Parathyroid adenoma (tissue), 2 donors: ENCODE data around the gene SORT1.

Experiments
- H2AFZ ChIP-seq: fragments of 300-600 bp; sonication (generic); one replicate; pipeline ENCODE4 v1.7.0; 2017; ENCODE audit warnings: antibody characterized with exemption, mild to moderate bottlenecking
- H3K27ac ChIP-seq: fragments of 300-600 bp; sonication (generic); one replicate; pipeline ENCODE4 v1.7.0; 2017
- H3K27me3 ChIP-seq: fragments of 300-600 bp; sonication (generic); one replicate; pipeline ENCODE4 v1.7.0; 2017; ENCODE audit warnings: low read length; ENCODE audit not compliant: control insufficient read depth, insufficient read depth
- H3K36me3 ChIP-seq: fragments of 300-600 bp; sonication (generic); one replicate; pipeline ENCODE4 v1.7.0; 2017; ENCODE audit warnings: low read length; ENCODE audit not compliant: control insufficient read depth, insufficient read depth
- H3K4me1 ChIP-seq: fragments of 300-600 bp; sonication (generic); one replicate; pipeline ENCODE4 v1.7.0; 2017; ENCODE audit warnings: control low read depth
- H3K4me2 ChIP-seq: fragments of 300-600 bp; sonication (generic); one replicate; pipeline ENCODE4 v1.7.0; 2017; ENCODE audit warnings: low read length
- H3K4me3 ChIP-seq: fragments of 300-600 bp; sonication (generic); one replicate; pipeline ENCODE4 v1.7.0; 2017; ENCODE audit warnings: low read depth, low read length
- H3K79me2 ChIP-seq: fragments of 300-600 bp; sonication (generic); one replicate; pipeline ENCODE4 v1.7.0; 2017; ENCODE audit warnings: control low read depth
- H3K9ac ChIP-seq: fragments of 300-600 bp; sonication (generic); one replicate; pipeline ENCODE4 v1.7.0; 2017; ENCODE audit warnings: mild to moderate bottlenecking
- H3K9me3 ChIP-seq: fragments of 300-600 bp; sonication (generic); one replicate; pipeline ENCODE4 v1.7.0; 2017; ENCODE audit warnings: low read length; ENCODE audit not compliant: control insufficient read depth
- TF ChIP-seq, protein P1 (sequence below): fragments of 300-600 bp; sonication (generic); IDR thresholded peaks from one replicate; pipeline ENCODE4 v1.7.0; 2017; ENCODE audit warnings: antibody characterized with exemption, mild to moderate bottlenecking
- donor health status: primary hyperparathyroidism.

SORT1 gene

DNA sequence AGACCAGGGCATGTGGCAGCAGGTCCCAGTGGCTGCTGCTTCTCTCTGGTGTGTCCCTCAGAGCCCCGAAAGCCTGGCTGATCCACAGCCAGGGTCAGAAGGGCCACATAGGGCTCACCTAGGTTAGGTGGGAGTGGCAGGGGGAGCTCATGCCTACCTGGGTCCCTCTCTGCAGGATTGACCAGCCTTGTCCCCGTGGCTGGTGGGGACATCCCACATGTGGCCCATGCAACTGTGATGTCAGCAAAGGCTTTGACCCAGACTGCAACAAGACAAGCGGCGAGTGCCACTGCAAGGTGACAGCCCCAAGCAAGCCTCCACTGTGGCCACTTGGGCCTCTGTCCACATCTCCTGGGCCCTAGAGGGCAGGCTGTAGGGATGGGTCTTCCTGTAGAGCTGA lies 132.7 kb downstream of the SORT1 start:
- no peak overlapping the region for H2AFZ ChIP-seq
- H3K9me3 ChIP-seq, result no peaks in the 10 kb centered on the region
- no peak overlapping the region for H3K27ac ChIP-seq
- H3K9ac ChIP-seq, result no peak overlapping the region
- H3K27me3 ChIP-seq, result no peaks in the 10 kb centered on the region
- TF ChIP-seq, protein P1, sequence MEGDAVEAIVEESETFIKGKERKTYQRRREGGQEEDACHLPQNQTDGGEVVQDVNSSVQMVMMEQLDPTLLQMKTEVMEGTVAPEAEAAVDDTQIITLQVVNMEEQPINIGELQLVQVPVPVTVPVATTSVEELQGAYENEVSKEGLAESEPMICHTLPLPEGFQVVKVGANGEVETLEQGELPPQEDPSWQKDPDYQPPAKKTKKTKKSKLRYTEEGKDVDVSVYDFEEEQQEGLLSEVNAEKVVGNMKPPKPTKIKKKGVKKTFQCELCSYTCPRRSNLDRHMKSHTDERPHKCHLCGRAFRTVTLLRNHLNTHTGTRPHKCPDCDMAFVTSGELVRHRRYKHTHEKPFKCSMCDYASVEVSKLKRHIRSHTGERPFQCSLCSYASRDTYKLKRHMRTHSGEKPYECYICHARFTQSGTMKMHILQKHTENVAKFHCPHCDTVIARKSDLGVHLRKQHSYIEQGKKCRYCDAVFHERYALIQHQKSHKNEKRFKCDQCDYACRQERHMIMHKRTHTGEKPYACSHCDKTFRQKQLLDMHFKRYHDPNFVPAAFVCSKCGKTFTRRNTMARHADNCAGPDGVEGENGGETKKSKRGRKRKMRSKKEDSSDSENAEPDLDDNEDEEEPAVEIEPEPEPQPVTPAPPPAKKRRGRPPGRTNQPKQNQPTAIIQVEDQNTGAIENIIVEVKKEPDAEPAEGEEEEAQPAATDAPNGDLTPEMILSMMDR, result no peak
- H3K36me3 ChIP-seq, result no peaks in the 10 kb centered on the region
- no peak overlapping the region for H3K4me3 ChIP-seq
- H3K4me2 ChIP-seq, result no peak overlapping the region
- H3K4me1 ChIP-seq, result no peaks in the 10 kb centered on the region
- no peaks in the 10 kb centered on the region for H3K79me2 ChIP-seq

DNA sequence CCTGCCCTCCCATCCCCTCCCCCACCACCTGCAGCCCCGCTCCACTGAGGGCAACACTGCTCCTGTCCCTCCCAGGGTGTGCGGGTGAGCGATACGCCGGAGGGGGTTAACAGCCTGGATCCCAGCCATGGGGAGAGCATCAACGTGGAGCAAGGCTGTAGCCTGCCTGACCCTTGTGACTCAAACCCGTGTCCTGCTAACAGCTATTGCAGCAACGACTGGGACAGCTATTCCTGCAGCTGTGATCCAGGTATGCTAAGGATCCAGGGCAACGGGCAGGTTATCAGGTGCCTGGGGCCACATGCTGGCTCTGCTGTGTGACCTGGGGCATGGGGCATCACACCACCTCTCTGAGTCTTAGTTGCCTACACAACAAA lies 133.4 kb downstream of the SORT1 start:
- no peaks in the 10 kb centered on the region for H3K4me1 ChIP-seq
- no peak overlapping the region for H3K4me3 ChIP-seq
- no peak overlapping the region for H3K4me2 ChIP-seq
- no peak overlapping the region for H3K9ac ChIP-seq
- H3K79me2 ChIP-seq, result no peaks in the 10 kb centered on the region
- TF ChIP-seq, protein P1, result no peak
- no peaks in the 10 kb centered on the region for H3K36me3 ChIP-seq
- no peaks in the 10 kb centered on the region for H3K9me3 ChIP-seq
- H3K27me3 ChIP-seq, result no peaks in the 10 kb centered on the region
- H2AFZ ChIP-seq, result no peak overlapping the region
- no peak overlapping the region for H3K27ac ChIP-seq

DNA sequence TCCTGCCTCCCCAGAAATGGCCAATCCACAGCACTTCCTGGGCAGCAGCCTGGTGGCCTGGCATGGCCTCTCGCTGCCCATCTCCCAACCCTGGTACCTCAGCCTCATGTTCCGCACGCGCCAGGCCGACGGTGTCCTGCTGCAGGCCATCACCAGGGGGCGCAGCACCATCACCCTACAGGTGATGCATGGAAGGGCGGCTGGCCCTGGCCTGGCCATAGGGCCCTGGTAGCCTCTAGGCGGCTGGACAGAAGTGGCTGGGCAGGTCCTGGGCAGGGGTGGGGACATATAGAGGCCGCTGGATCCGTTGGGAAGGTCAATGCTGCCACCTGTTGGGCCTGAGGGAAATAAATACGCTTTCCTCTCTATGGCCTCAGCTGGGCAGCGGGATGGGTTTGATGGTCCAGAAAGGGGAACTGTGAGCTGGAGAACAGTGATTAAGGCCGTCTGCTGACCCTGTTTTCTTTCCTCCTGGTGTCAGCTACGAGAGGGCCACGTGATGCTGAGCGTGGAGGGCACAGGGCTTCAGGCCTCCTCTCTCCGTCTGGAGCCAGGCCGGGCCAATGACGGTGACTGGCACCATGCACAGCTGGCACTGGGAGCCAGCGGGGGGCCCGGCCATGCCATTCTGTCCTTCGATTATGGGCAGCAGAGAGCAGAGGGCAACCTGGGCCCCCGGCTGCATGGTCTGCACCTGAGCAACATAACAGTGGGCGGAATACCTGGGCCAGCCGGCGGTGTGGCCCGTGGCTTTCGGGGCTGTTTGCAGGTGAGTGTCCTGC lies 133.9 kb downstream of the SORT1 start:
- H3K9me3 ChIP-seq, result no peaks in the 10 kb centered on the region
- H3K4me3 ChIP-seq, result no peak overlapping the region
- no peak overlapping the region for H3K9ac ChIP-seq
- no peaks in the 10 kb centered on the region for H3K4me1 ChIP-seq
- TF ChIP-seq, protein P1, result peak; percentile 57
- no peaks in the 10 kb centered on the region for H3K36me3 ChIP-seq
- H3K79me2 ChIP-seq, result no peaks in the 10 kb centered on the region
- no peaks in the 10 kb centered on the region for H3K27me3 ChIP-seq
- H2AFZ ChIP-seq, result no peak overlapping the region
- no peak overlapping the region for H3K4me2 ChIP-seq
- H3K27ac ChIP-seq, result no peak overlapping the region

DNA sequence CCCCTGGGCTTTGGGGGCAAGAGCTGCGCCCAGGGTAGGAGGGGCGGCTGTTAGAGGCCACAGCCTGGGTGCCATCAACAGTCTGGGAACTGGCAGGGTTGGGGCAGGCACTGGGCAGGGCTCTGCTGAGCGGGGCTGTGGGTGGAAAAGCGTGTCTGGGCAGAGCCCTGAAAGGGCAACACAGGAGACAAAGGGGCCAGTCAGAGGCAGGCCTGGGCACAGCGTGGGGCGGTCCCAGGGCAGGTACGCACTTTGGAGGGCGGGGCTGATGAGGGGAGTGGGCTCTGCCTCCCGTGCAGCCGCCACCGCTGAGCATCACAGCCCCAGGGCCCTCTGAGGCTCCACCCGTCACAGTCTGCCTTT lies 134.5 kb downstream of the SORT1 start:
- Histone ChIP-seq H3K9me3 (no peaks in the 10 kb centered on the region), H2AFZ (no peak overlapping the region), H3K9ac (no peak overlapping the region), H3K4me2 (no peak overlapping the region), H3K27me3 (no peaks in the 10 kb centered on the region), H3K27ac (no peak overlapping the region), H3K79me2 (no peaks in the 10 kb centered on the region), H3K4me3 (no peak overlapping the region), H3K4me1 (no peaks in the 10 kb centered on the region), H3K36me3 (no peaks in the 10 kb centered on the region)
- TF ChIP-seq, protein P1, result no peak
